SK-N-SH treated with all-trans-retinoic acid at 6 μM for 48 hours (cell line): ENCODE data around the gene PALLD.

Experiments
- ATAC-seq: fragments of 200-7000 bp; cut with Tn5 transposase; 3 replicates; pipeline ENCODE4 v1.9.1; 2020; ENCODE audit warnings: mild to moderate bottlenecking, moderate library complexity
- ARNTL ChIP-seq: fragments of 450-650 bp; formaldehyde crosslinking; IDR thresholded peaks from 2 replicates; pipeline ENCODE4 v1.5.0; 2020; ENCODE audit warnings: low read depth, mild to moderate bottlenecking, moderate library complexity, borderline replicate concordance
- BACH2 ChIP-seq: fragments of 250-450 bp; sonication (Bioruptor Pico); IDR thresholded peaks from 2 replicates; pipeline ENCODE4 v1.9.0; 2021; ENCODE audit warnings: mild to moderate bottlenecking, borderline replicate concordance
- CSDC2 ChIP-seq: fragments of 250-450 bp; sonication (Bioruptor Pico); IDR thresholded peaks from 2 replicates; pipeline ENCODE4 v1.5.0; 2020; ENCODE audit warnings: mild to moderate bottlenecking, moderate library complexity
- ESRRG ChIP-seq: fragments of 250-450 bp; sonication (Bioruptor Pico); IDR thresholded peaks from 2 replicates; pipeline ENCODE4 v1.6.1; 2021; ENCODE audit warnings: mild to moderate bottlenecking
- GLIS3 ChIP-seq: fragments of 250-450 bp; sonication (Bioruptor Pico); IDR thresholded peaks from 2 replicates; pipeline ENCODE4 v1.5.0; 2020; ENCODE audit warnings: mild to moderate bottlenecking, moderate library complexity
- ISL1 ChIP-seq: fragments of 250-450 bp; sonication (Bioruptor Pico); IDR thresholded peaks from 2 replicates; pipeline ENCODE4 v2.1.2; 2022; ENCODE audit warnings: mild to moderate bottlenecking, moderate library complexity
- OSR1 ChIP-seq: fragments of 250-450 bp; sonication (Bioruptor Pico); IDR thresholded peaks from 2 replicates; pipeline ENCODE4 v1.8.0; 2022; ENCODE audit warnings: moderate library complexity, mild to moderate bottlenecking, inconsistent platforms
- PPARA ChIP-seq: fragments of 250-450 bp; sonication (Bioruptor Pico); IDR thresholded peaks from 2 replicates; pipeline ENCODE4 v1.5.0; 2020; ENCODE audit warnings: mild to moderate bottlenecking, borderline replicate concordance
- RARB ChIP-seq: fragments of 250-450 bp; sonication (Bioruptor Pico); IDR thresholded peaks from 2 replicates; pipeline ENCODE4 v1.8.0; 2021; ENCODE audit warnings: mild to moderate bottlenecking, moderate library complexity
- SNAI2 ChIP-seq: fragments of 250-450 bp; sonication (Bioruptor Pico); IDR thresholded peaks from 2 replicates; pipeline ENCODE4 v1.5.0; 2020; ENCODE audit warnings: mild to moderate bottlenecking, moderate library complexity
- TCF4 ChIP-seq: fragments of 250-450 bp; sonication (Bioruptor Pico); IDR thresholded peaks from 2 replicates; pipeline ENCODE4 v1.8.0; 2021; ENCODE audit warnings: mild to moderate bottlenecking, moderate library complexity, borderline replicate concordance
- TOX ChIP-seq: fragments of 250-450 bp; sonication (Bioruptor Pico); IDR thresholded peaks from 2 replicates; pipeline ENCODE4 v1.8.0; 2021; ENCODE audit warnings: mild to moderate bottlenecking, moderate library complexity, borderline replicate concordance
- ZC3H10 ChIP-seq: fragments of 250-450 bp; sonication (Bioruptor Pico); IDR thresholded peaks from 2 replicates; pipeline ENCODE4 v1.5.1; 2021; ENCODE audit warnings: mild to moderate bottlenecking, moderate library complexity
- ZFP30 ChIP-seq: fragments of 450-650 bp; formaldehyde crosslinking; IDR thresholded peaks from 2 replicates; pipeline ENCODE4 v1.5.0; 2022; ENCODE audit warnings: mild to moderate bottlenecking, moderate library complexity
- ZNF70 ChIP-seq: fragments of 450-650 bp; formaldehyde crosslinking; IDR thresholded peaks from 2 replicates; pipeline ENCODE4 v1.5.0; 2020; ENCODE audit warnings: mild to moderate bottlenecking, moderate library complexity
- ZNF8 ChIP-seq: fragments of 450-650 bp; formaldehyde crosslinking; IDR thresholded peaks from 2 replicates; pipeline ENCODE4 v1.5.0; 2020; ENCODE audit warnings: mild to moderate bottlenecking, moderate library complexity
- TF ChIP-seq, protein P1 (sequence below): fragments of 250-450 bp; sonication (Bioruptor Pico); IDR thresholded peaks from 2 replicates; pipeline ENCODE4 v1.5.1; 2021; ENCODE audit warnings: mild to moderate bottlenecking, moderate library complexity
- TF ChIP-seq, protein P2 (sequence below): fragments of 250-450 bp; sonication (Bioruptor Pico); IDR thresholded peaks from 2 replicates; pipeline ENCODE4 v1.5.1; 2020; ENCODE audit warnings: low read depth, mild to moderate bottlenecking, moderate library complexity
- TF ChIP-seq, protein P3 (sequence below): fragments of 250-450 bp; sonication (Bioruptor Pico); IDR thresholded peaks from 2 replicates; pipeline ENCODE4 v1.5.0; 2020; ENCODE audit warnings: mild to moderate bottlenecking, moderate library complexity
- TF ChIP-seq, protein P4 (sequence below): fragments of 250-450 bp; sonication (Bioruptor Pico); IDR thresholded peaks from 2 replicates; pipeline ENCODE4 v1.8.0; 2020; ENCODE audit warnings: mild to moderate bottlenecking, moderate library complexity, borderline replicate concordance
- TF ChIP-seq, protein P5 (sequence below): fragments of 250-450 bp; sonication (Bioruptor Pico); IDR thresholded peaks from 2 replicates; pipeline ENCODE4 v1.8.0; 2021; ENCODE audit warnings: low read depth, mild to moderate bottlenecking, moderate library complexity, borderline replicate concordance

Gene PALLD

DNA sequence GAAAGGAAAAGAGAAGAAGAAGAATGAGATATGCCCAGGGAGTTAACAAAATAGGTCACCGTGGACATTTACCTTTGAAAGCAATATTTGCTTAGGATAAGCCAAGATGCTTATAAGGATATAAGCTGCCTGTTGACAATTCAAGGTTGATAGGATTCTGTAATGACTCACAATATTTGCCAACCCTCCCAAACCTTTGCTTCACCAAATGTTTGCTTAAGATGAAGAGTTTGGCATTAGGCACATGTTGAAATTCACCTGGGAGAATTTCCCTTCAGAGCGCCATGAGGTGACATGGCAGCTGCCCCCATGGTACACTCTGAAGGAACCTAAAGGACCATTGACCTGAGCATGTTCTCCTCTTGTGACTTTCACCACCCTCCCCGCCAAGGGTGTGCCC lies 4.6 kb downstream of the PALLD start:
- TF ChIP-seq ZFP30 (CRISPR knock-in tag): no peak
- no peak for TF ChIP-seq CSDC2
- ATAC-seq: no peak

DNA sequence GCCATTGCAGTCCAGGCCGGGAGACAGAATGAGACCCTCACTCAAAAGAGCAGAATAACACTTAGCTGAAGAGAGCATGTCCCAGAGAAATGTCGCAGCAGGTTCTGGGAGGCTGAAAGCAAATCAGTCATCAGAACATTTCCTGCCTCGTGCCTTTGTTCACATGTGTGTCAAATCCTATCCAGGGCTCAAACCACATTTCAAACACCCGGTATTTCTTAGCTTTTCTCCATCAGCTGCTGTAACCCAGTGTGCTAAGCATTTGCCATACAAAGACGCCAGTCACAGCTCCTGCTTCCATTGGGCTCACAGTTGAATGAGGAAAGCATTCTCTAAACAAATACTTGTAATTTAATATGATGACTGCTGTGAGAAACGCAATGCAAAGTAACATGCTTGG lies 6.0 kb downstream of the PALLD start:
- no peak for ATAC-seq
- TF ChIP-seq ESRRG (CRISPR knock-in tag) (no peak), ARNTL (CRISPR knock-in tag) (no peak), ZC3H10 (CRISPR knock-in tag) (no peak), ISL1 (CRISPR knock-in tag) (no peak), TOX (CRISPR knock-in tag) (no peak), CSDC2 (no peak), PPARA (no peak), ZNF70 (no peak), ZFP30 (CRISPR knock-in tag) (no peak)
- TF ChIP-seq, protein P1, sequence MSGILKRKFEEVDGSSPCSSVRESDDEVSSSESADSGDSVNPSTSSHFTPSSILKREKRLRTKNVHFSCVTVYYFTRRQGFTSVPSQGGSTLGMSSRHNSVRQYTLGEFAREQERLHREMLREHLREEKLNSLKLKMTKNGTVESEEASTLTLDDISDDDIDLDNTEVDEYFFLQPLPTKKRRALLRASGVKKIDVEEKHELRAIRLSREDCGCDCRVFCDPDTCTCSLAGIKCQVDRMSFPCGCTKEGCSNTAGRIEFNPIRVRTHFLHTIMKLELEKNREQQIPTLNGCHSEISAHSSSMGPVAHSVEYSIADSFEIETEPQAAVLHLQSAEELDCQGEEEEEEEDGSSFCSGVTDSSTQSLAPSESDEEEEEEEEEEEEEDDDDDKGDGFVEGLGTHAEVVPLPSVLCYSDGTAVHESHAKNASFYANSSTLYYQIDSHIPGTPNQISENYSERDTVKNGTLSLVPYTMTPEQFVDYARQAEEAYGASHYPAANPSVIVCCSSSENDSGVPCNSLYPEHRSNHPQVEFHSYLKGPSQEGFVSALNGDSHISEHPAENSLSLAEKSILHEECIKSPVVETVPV (CRISPR knock-in tag): no peak
- TF ChIP-seq, protein P2, sequence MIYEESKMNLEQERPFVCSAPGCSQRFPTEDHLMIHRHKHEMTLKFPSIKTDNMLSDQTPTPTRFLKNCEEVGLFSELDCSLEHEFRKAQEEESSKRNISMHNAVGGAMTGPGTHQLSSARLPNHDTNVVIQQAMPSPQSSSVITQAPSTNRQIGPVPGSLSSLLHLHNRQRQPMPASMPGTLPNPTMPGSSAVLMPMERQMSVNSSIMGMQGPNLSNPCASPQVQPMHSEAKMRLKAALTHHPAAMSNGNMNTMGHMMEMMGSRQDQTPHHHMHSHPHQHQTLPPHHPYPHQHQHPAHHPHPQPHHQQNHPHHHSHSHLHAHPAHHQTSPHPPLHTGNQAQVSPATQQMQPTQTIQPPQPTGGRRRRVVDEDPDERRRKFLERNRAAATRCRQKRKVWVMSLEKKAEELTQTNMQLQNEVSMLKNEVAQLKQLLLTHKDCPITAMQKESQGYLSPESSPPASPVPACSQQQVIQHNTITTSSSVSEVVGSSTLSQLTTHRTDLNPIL (CRISPR knock-in tag): no peak
- TF ChIP-seq, protein P3, sequence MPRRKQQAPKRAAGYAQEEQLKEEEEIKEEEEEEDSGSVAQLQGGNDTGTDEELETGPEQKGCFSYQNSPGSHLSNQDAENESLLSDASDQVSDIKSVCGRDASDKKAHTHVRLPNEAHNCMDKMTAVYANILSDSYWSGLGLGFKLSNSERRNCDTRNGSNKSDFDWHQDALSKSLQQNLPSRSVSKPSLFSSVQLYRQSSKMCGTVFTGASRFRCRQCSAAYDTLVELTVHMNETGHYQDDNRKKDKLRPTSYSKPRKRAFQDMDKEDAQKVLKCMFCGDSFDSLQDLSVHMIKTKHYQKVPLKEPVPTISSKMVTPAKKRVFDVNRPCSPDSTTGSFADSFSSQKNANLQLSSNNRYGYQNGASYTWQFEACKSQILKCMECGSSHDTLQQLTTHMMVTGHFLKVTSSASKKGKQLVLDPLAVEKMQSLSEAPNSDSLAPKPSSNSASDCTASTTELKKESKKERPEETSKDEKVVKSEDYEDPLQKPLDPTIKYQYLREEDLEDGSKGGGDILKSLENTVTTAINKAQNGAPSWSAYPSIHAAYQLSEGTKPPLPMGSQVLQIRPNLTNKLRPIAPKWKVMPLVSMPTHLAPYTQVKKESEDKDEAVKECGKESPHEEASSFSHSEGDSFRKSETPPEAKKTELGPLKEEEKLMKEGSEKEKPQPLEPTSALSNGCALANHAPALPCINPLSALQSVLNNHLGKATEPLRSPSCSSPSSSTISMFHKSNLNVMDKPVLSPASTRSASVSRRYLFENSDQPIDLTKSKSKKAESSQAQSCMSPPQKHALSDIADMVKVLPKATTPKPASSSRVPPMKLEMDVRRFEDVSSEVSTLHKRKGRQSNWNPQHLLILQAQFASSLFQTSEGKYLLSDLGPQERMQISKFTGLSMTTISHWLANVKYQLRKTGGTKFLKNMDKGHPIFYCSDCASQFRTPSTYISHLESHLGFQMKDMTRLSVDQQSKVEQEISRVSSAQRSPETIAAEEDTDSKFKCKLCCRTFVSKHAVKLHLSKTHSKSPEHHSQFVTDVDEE: no peak
- TF ChIP-seq, protein P4, sequence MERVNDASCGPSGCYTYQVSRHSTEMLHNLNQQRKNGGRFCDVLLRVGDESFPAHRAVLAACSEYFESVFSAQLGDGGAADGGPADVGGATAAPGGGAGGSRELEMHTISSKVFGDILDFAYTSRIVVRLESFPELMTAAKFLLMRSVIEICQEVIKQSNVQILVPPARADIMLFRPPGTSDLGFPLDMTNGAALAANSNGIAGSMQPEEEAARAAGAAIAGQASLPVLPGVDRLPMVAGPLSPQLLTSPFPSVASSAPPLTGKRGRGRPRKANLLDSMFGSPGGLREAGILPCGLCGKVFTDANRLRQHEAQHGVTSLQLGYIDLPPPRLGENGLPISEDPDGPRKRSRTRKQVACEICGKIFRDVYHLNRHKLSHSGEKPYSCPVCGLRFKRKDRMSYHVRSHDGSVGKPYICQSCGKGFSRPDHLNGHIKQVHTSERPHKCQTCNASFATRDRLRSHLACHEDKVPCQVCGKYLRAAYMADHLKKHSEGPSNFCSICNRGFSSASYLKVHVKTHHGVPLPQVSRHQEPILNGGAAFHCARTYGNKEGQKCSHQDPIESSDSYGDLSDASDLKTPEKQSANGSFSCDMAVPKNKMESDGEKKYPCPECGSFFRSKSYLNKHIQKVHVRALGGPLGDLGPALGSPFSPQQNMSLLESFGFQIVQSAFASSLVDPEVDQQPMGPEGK (CRISPR knock-in tag): no peak
- TF ChIP-seq, protein P5, sequence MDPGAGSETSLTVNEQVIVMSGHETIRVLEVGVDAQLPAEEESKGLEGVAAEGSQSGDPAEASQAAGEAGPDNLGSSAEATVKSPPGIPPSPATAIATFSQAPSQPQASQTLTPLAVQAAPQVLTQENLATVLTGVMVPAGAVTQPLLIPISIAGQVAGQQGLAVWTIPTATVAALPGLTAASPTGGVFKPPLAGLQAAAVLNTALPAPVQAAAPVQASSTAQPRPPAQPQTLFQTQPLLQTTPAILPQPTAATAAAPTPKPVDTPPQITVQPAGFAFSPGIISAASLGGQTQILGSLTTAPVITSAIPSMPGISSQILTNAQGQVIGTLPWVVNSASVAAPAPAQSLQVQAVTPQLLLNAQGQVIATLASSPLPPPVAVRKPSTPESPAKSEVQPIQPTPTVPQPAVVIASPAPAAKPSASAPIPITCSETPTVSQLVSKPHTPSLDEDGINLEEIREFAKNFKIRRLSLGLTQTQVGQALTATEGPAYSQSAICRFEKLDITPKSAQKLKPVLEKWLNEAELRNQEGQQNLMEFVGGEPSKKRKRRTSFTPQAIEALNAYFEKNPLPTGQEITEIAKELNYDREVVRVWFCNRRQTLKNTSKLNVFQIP: no peak

DNA sequence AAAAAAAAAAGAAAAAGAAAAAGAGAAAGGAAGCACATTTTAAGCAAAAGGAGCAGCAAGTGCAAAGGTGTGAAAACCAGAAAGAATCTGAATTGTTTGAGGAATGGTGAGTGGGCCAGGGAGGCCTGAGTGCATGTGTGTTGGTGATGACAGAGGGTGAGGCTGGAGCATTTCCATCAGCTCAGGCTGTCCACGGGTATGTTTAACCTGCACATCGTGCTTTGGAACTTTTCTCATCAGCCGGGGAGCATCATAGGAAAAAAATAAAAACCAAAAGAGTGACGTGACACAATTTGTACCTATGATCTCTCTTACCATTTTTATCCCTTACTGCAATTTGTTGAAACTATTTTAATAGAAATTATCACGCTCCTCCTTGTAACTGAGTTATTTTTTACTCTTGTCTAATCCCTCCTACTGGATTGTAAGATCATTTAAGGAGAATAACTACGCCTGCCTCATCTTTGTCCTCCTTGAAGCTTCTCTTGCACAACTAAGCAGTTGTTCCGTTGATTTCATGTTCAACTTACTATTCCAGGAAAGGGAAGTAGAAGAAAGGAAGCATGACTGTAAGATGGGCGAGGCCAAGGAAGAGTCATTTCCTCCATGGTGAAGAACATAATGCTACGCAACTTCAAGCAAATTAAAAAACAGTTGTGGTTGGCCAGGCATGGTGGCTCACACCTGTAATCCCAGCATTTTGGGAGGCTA lies 7.0 kb downstream of the PALLD start:
- ATAC-seq: no peak
- TF ChIP-seq TOX (CRISPR knock-in tag) (no peak), ESRRG (CRISPR knock-in tag) (no peak), GLIS3 (no peak), RARB (CRISPR knock-in tag) (no peak), TCF4 (CRISPR knock-in tag) (no peak), BACH2 (CRISPR knock-in tag) (no peak), ZFP30 (CRISPR knock-in tag) (no peak), ZC3H10 (CRISPR knock-in tag) (no peak), ZNF8 (CRISPR knock-in tag) (no peak), CSDC2 (no peak), SNAI2 (CRISPR knock-in tag) (no peak), OSR1 (no peak), ISL1 (CRISPR knock-in tag) (no peak), PPARA (no peak)
- TF ChIP-seq, protein P4 (CRISPR knock-in tag): no peak
- TF ChIP-seq, protein P1 (CRISPR knock-in tag): no peak
- TF ChIP-seq, protein P2 (CRISPR knock-in tag): no peak
